Measurements from ENCODE around the gene FOXD3.

GRCh38 chr1:63342402-63342801, 20.0 kb downstream of the FOXD3 start:
- TF ChIP-seq CTCF (IDR thresholded peaks at IDR 0.05): no peak
- no peak for TF ChIP-seq POLR2A (IDR thresholded peaks at IDR 0.05)
- no peak for TF ChIP-seq POLR2AphosphoS5 (IDR thresholded peaks at IDR 0.05)

Data from prostate gland (tissue), 2 donors.